HG03159 (cell line): Measurements from ENCODE around the gene CTSF.
"Not testable (repeated sequence)": the region's sequence is repeated elsewhere in the genome, so short reads cannot be mapped to it uniquely, and the experiment has no call there.

ENCODE experiments used
- ATAC-seq: cut with Tn5 transposase; IDR thresholded peaks from one replicate; pipeline ENCODE4 v1.9.1; 2021; ENCODE audit warnings: mild to moderate bottlenecking, moderate library complexity; ENCODE audit not compliant: unreplicated experiment

Gene CTSF

GRCh38 chr11:66589996-66590675 lies 21.7 kb upstream of the CTSF start:
- no peak for ATAC-seq

- ATAC-seq, result not testable (repeated sequence)
Measured at GRCh38 chr11:66589315-66589714, 20.9 kb upstream of the CTSF start.

GRCh38 chr11:66586136-66586535 lies 17.7 kb upstream of the CTSF start:
- ATAC-seq, result no peak

- not testable (repeated sequence) for ATAC-seq
Measured at GRCh38 chr11:66585447-66585846, 17.0 kb upstream of the CTSF start.

- ATAC-seq, result not testable (repeated sequence)
Measured at GRCh38 chr11:66582565-66583147, 14.2 kb upstream of the CTSF start.

- ATAC-seq, result no peak
Measured at GRCh38 chr11:66581261-66581660, 12.9 kb upstream of the CTSF start.

GRCh38 chr11:66580803-66581202 lies 12.4 kb upstream of the CTSF start:
- ATAC-seq, result no peak

- ATAC-seq, result no peak
Measured at GRCh38 chr11:66579017-66579606, 10.7 kb upstream of the CTSF start.

- no peak for ATAC-seq
Measured at GRCh38 chr11:66570850-66571180, 2.4 kb upstream of the CTSF start.

GRCh38 chr11:66570079-66570849 lies 1.9 kb upstream of the CTSF start:
- ATAC-seq, result no peak

- no peak for ATAC-seq
Measured at GRCh38 chr11:66569076-66569475, 670 bp upstream of the CTSF start.

- no peak for ATAC-seq
Measured at GRCh38 chr11:66567787-66568123, 651 bp downstream of the CTSF start.

GRCh38 chr11:66566221-66566620 lies 2.2 kb downstream of the CTSF start:
- ATAC-seq, result no peak

GRCh38 chr11:66564984-66565383 lies 3.4 kb downstream of the CTSF start:
- no peak for ATAC-seq

- ATAC-seq, result no peak
Measured at GRCh38 chr11:66564538-66564937, 3.9 kb downstream of the CTSF start.

- ATAC-seq, result no peak
Measured at GRCh38 chr11:66563832-66564231, 4.6 kb downstream of the CTSF start.

GRCh38 chr11:66562907-66563583 lies 5.4 kb downstream of the CTSF start:
- no peak for ATAC-seq

- ATAC-seq, result no peak
Measured at GRCh38 chr11:66562275-66562674, 6.1 kb downstream of the CTSF start.

GRCh38 chr11:66561975-66562248 lies 6.5 kb downstream of the CTSF start:
- ATAC-seq, result no peak

GRCh38 chr11:66561178-66561974 lies 7.0 kb downstream of the CTSF start:
- no peak for ATAC-seq
